HPDE6-E6E7 (cell line): ENCODE data around the gene GLRX2.
A peak's percentile ranks its signal among the peaks of the same experiment; 100 is the strongest.
"Not testable (repeated sequence)": the region's sequence is repeated elsewhere in the genome, so short reads cannot be mapped to it uniquely, and the experiment has no call there.

ENCODE experiments used
- DNase-seq: peaks from one replicate; pipeline ENCODE4 v3.0.0; 2011; ENCODE audit warnings: missing footprints; ENCODE audit errors: extremely low spot score

The GLRX2 gene

DNA sequence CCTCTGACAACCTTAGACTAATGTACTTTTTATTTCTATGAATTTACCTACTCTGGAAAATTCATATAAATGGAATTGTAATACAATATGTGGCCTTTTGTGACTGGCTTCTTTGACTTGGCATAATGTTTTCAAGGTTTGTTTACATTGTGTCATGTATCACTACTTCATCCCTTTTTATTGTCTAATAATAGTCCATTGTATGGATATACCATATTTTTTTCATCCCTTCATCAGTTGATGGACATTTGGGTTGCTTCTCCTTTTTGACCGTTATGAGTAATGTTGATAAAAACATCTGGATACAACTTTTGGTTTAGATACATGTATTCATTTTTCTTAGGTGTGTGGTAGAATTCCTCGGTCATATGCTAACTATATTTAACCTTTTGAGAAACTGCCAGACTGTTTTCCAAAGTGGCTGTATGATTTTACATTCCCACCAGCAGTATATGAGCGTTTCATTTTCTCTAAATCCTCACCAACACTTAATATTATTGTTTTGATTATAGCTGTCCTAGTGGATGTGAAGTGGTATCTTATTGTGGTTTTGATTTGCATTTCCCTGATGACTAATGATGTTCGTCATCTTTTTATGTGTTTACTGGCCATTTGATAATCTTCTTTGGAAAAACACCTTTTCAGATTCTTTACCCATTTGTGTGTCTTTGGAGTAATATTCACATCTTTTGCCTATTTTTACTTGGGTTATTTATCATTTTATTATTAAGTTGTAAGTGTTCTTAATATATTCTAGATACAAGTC lies 42.3 kb downstream of the GLRX2 start:
- no peak for DNase-seq

DNA sequence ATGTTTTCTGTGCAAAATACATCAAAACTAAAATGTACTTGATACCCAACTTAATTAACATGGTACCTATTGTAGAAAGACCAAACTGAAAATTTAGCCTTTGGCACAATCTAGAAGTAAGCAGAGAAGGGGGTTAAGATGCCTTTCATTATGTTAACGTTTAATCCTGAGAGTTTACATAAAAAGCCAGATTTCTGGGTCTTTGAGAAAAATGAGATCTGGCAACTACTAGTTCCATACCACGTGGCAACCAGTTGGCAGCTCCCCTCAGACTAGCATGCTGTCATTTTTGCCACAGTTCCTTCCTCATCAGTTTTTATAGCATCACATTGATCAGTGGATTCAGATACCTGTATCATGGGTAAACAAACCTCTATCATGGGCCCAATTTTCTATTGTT lies 44.3 kb downstream of the GLRX2 start:
- DNase-seq: no peak

DNA sequence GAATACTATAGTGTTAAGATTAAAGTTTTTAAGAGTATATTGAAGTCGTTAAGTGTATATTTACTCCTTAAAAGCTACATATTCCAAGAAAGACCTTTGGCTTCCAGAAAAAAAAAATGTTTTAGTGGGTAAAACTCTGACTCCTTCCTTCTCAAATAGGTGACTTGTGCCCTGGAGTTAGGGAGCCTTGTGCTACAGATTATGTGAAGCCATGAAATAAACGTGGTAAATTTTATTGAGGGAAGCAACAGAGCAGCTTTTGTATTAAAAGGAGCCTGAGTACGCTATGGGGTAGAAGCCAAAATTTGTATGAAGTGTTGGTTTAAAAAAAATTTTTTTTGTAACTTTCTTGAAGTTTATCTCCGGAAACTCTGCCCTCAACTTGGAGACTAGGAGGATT lies 44.8 kb downstream of the GLRX2 start:
- DNase-seq: no peak

DNA sequence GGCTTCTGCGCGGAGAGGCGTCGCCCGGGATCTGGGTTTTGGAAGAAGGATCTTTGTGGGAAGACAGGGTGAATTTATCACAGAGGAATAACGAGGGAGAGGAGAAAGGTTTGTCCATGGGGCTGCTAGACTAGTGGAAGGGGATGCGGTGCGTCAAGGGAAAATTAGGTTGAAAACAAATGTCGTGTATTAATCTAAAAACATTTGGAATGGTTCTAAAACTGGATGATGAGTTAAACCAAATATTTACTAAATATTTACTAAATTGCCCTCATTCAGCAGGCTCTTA lies 45.2 kb downstream of the GLRX2 start:
- no peak for DNase-seq

DNA sequence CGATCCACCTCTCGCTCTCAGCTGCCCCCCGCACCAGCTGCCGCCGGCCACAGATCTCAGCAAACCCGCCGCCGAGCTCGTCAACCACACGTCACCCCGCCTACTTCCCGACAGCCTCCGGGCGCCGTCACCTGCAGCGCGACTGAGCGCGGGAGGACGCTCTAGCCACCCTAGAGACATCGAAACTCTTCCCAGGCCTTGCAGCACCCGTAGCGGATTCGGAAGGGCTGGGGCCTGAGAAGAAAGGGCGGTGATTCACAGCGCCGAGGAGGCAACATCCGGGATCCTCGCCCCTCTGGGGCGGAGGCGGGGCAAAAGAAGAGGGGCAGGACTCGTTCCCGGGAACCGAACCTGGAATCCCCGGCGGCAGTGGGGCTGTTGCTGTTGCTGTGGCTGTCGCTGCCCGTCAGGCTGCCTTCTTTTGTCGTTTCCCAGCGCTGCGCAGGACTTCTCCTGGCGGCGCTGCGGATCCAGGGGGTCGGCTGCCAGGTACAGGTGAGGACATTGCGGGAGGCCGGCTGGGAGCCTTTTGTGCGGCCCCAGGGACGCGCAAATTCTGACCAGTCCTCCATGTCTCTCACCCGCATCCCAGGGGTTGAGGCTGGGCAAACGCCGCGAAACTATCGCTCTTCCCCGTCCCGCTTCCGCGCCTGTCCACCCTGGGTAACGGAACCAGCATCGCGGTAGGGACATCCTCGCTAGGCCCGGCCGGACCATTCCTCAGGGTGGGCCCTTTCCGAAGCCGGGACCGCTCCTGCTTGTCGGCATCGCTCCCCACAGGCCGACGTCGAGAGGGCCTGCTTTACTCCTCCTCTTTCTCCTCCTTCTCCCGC lies 45.7 kb downstream of the GLRX2 start, which contains the start of the genes RO60 and UCHL5:
RO60 (plus strand) TSS at position 331 of the 833 bp plus-strand sequence. CDS start 9,443 bp downstream, outside the sequence.
UCHL5 (minus strand) TSS at position 79 of the 833 bp plus-strand sequence. CDS start 100 bp downstream, outside the sequence.
- DNase-seq: peak; percentile 92

DNA sequence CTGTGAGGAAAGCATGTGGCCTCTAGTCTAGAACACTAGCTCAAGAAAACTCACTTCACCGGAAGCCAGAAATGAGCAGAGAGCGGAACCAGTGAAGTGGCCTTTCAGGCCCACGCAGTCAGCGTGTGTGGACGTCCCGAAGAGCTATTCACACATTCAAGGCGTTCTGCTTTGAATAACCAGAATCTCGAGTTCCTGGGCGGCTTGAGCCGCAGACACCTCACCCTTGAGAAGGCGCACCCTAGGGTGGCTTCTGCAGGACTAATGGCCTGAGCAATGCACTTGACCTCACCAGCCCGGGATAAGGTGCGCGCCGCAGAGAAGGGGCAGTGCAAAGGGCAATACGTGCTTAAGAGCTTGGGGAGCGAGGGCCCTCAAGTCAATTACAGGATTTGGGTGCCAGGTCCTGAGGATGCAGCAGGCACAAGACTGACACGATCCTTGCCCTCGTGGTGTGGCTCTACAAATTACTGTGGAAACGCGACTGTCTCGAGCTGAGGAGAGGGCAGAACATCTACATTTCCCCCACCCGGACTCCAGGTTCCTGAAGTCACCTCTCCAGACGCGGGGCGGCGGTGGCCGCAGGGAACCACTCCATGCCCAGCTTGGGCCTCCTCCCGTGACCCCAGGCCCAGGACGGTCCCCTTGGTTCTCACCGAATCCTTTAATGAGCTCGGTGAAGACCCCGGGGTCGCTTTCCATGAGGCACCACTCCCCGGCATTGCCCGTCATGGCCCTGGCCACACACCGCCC lies 46.5 kb downstream of the GLRX2 start:
- peak; percentile 8 for DNase-seq

DNA sequence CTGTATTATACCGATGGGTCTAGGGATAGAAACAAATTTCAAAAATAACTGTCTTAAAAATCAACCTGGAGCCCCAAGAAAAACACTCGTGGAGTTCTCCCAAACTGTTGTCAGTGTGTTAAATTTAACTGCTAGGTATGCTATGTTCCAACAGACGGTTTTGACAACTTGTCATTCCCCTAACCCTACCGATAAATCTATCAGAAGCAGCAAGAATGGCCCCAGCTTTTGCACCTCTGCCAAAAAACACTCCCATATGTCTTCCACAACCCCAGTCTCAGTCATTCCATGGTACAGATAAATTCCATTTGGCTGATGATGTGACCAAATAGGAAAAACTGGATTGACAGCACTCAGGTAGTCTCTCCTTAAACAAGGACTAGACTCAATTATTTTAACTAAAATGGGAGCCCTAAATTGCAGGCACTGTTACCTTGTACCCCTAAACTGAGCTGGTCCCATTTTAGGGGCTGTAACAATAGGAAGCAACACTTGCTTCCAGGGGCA lies 51.0 kb downstream of the GLRX2 start:
- DNase-seq: no peak

DNA sequence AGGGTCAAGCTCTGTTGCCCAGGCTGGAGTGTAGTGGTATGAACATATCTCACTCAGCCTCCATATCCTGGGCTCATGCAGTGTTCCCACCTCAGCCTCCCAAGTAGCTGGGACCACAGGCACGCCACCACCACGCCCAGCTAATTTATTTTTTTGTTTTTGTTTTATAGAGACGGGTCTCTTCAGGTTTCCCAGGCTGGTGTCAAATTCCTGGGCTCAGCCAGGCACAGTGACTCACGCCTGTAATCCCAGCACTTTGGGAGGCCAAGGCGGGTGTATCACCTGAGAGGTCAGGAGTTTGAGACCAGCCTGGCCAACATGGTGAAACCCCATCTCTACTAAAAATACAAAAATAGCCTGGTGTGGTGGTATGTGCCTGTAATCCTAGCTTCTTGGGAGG lies 56.3 kb downstream of the GLRX2 start:
- not testable (repeated sequence) for DNase-seq
